ENCODE measurements around the gene PAM.

Gene PAM

DNA sequence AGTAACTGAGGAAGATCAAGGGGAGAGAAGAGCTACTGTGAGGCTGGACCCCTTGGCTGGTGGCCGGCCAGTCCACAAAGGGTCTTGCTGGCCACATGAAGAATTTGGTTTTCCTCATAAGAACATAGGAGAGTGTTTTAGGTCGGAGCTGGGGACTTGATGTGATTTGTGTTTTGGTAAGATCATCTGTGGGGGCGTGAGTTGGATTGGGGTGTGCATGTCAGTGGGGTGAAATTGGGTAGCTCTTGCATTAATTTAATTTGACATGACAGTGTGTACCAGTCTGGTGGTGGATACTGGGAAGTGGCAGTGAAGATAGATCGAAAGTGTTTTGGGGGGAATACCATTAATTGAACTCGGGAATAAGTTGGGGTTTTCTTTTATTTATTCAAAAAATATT lies 8.6 kb downstream of the PAM start:
- no peaks in the 10 kb centered on the region for H3K27me3 ChIP-seq (ENCODE audit: insufficient read depth, poor library complexity, severe bottlenecking)
- H3K9me3 ChIP-seq (ENCODE audit: severe bottlenecking), result no peaks in the 10 kb centered on the region
- no peak for ATAC-seq (ENCODE audit: low read depth)
- TF ChIP-seq, protein P1, sequence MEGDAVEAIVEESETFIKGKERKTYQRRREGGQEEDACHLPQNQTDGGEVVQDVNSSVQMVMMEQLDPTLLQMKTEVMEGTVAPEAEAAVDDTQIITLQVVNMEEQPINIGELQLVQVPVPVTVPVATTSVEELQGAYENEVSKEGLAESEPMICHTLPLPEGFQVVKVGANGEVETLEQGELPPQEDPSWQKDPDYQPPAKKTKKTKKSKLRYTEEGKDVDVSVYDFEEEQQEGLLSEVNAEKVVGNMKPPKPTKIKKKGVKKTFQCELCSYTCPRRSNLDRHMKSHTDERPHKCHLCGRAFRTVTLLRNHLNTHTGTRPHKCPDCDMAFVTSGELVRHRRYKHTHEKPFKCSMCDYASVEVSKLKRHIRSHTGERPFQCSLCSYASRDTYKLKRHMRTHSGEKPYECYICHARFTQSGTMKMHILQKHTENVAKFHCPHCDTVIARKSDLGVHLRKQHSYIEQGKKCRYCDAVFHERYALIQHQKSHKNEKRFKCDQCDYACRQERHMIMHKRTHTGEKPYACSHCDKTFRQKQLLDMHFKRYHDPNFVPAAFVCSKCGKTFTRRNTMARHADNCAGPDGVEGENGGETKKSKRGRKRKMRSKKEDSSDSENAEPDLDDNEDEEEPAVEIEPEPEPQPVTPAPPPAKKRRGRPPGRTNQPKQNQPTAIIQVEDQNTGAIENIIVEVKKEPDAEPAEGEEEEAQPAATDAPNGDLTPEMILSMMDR (IDR thresholded peaks at IDR 0.05; ENCODE audit: poor library complexity, severe bottlenecking), result no peak
- H3K4me3 ChIP-seq (ENCODE audit: severe bottlenecking), result no peak overlapping the region
- no peak for DNase-seq (ENCODE audit: low spot score)
- H3K27ac ChIP-seq (ENCODE audit: poor library complexity, severe bottlenecking), result no peak overlapping the region
- H3K36me3 ChIP-seq (ENCODE audit: low read depth), result no peaks in the 10 kb centered on the region
- H3K4me1 ChIP-seq (ENCODE audit: insufficient read depth, poor library complexity, severe bottlenecking), result peaks cover 23% of the 10 kb centered on the region

- Histone ChIP-seq H3K27me3 (ENCODE audit: insufficient read depth, poor library complexity, severe bottlenecking) (no peaks in the 10 kb centered on the region), H3K27ac (ENCODE audit: poor library complexity, severe bottlenecking) (no peak overlapping the region), H3K4me3 (ENCODE audit: severe bottlenecking) (no peak overlapping the region), H3K4me1 (ENCODE audit: insufficient read depth, poor library complexity, severe bottlenecking) (peaks cover 23% of the 10 kb centered on the region), H3K36me3 (ENCODE audit: low read depth) (no peaks in the 10 kb centered on the region), H3K9me3 (ENCODE audit: severe bottlenecking) (no peaks in the 10 kb centered on the region)
- ATAC-seq (ENCODE audit: low read depth) (no peak), DNase-seq (ENCODE audit: low spot score) (no peak)
- TF ChIP-seq, protein P1 (IDR thresholded peaks at IDR 0.05; ENCODE audit: poor library complexity, severe bottlenecking), result no peak
Observed at GRCh38 chr5:102764381-102765004, 9.4 kb downstream of the PAM start.

DNA sequence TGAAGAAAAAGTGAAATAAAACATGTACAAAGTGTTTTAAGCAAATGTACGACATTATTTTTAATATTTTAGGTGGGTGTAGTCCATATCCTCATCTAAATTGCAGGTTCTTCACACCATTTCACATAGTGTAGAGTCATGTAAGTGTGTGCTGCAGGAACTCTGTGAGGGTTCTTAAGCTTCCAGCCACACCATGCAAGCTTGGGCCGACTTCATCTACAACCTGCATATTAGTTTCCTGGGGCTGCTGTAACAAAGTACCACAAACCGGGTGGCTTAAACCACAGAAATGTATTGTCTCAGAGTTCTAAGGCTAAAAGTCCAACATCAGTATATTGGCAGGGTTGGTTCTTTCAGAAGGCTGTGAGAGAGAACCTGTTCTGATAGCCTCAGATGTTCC lies 10.2 kb downstream of the PAM start:
- Histone ChIP-seq H3K27me3 (ENCODE audit: insufficient read depth, poor library complexity, severe bottlenecking) (no peaks in the 10 kb centered on the region), H3K4me3 (ENCODE audit: severe bottlenecking) (no peak overlapping the region), H3K36me3 (ENCODE audit: low read depth) (no peaks in the 10 kb centered on the region), H3K27ac (ENCODE audit: poor library complexity, severe bottlenecking) (no peak overlapping the region), H3K9me3 (ENCODE audit: severe bottlenecking) (no peaks in the 10 kb centered on the region), H3K4me1 (ENCODE audit: insufficient read depth, poor library complexity, severe bottlenecking) (peaks cover 23% of the 10 kb centered on the region)
- TF ChIP-seq, protein P1 (IDR thresholded peaks at IDR 0.05; ENCODE audit: poor library complexity, severe bottlenecking), result no peak
- DNase-seq (ENCODE audit: low spot score), result no peak
- no peak for ATAC-seq (ENCODE audit: low read depth)

DNA sequence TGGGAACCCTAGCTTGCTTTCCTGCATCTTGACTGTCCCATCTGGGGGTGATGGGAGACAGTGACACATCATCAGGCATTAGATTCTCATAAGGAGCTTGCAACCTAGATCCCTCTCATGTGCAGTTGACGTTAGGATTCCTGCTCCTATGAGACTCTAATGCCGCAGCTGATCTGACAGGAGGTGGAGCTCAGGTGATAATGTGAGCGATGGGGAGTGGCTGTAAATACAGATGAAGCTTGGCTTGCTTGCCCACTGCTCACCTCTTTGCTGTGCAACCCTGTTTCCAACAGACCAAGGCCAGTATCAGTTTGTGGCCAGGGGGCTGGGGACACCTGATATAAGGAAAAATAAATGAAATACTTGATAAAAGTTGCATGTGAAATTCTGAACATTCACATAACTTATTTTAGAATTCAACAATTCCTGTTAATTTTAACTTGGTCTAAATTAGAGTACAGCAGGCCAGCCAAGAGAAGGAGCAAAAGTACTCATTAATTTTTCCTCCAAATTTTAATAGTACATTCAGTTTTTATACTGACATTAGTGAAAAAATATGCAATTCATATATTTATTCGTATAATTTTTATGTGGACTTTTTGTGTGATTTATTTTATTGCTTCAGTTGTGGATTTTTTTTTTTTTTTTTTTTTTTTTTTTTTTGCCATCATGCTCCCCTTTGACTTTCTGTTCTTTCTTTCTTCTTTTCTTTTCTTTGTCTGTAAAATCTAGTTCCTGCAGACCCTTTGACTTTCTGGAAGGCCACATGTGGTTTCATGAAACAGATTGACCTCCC lies 11.4 kb downstream of the PAM start:
- TF ChIP-seq, protein P1 (IDR thresholded peaks at IDR 0.05; ENCODE audit: poor library complexity, severe bottlenecking), result no peak
- no peak overlapping the region for H3K27ac ChIP-seq (ENCODE audit: poor library complexity, severe bottlenecking)
- no peak overlapping the region for H3K4me3 ChIP-seq (ENCODE audit: severe bottlenecking)
- H3K9me3 ChIP-seq (ENCODE audit: severe bottlenecking), result no peaks in the 10 kb centered on the region
- no peaks in the 10 kb centered on the region for H3K36me3 ChIP-seq (ENCODE audit: low read depth)
- peaks cover 16% of the 10 kb centered on the region for H3K4me1 ChIP-seq (ENCODE audit: insufficient read depth, poor library complexity, severe bottlenecking)
- DNase-seq (ENCODE audit: low spot score) (no peak), ATAC-seq (ENCODE audit: low read depth) (no peak)
- no peaks in the 10 kb centered on the region for H3K27me3 ChIP-seq (ENCODE audit: insufficient read depth, poor library complexity, severe bottlenecking)

DNA sequence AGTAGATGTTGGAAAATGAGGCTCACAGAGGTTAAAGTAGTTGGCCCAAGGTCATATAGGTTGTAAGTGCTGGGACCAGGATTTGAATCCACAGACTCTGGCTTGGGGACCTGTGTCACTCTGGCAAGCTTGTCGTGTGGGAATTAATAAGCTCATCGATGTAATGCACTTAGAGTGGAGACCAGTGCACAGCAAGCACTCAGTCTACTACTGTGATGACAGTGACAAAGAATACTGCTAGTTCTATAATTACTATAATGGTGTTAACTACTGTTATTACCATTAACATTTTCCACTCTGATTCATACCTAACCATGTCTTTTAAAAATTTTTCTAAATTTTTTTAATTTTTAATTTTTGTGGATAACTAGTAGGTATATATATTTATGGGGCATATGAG lies 12.8 kb downstream of the PAM start:
- no peak overlapping the region for H3K4me3 ChIP-seq (ENCODE audit: severe bottlenecking)
- H3K27ac ChIP-seq (ENCODE audit: poor library complexity, severe bottlenecking), result no peak overlapping the region
- no peaks in the 10 kb centered on the region for H3K27me3 ChIP-seq (ENCODE audit: insufficient read depth, poor library complexity, severe bottlenecking)
- no peaks in the 10 kb centered on the region for H3K9me3 ChIP-seq (ENCODE audit: severe bottlenecking)
- ATAC-seq (ENCODE audit: low read depth), result no peak
- no peak for DNase-seq (ENCODE audit: low spot score)
- no peaks in the 10 kb centered on the region; the same call in 1 of the 2 replicates for H3K36me3 ChIP-seq (ENCODE audit: low read depth)
- H3K4me1 ChIP-seq (ENCODE audit: insufficient read depth, poor library complexity, severe bottlenecking), result peaks cover 3% of the 10 kb centered on the region
- TF ChIP-seq, protein P1 (IDR thresholded peaks at IDR 0.05; ENCODE audit: poor library complexity, severe bottlenecking), result no peak
